Neural progenitor cell (in vitro differentiated cells): ENCODE results near the gene IRX4.

Experiments
- CTCF ChIP-seq: fragments of 200-600 bp; sonication (generic); IDR thresholded peaks from 2 replicates; pipeline ENCODE4 v1.5.1; 2017; ENCODE audit warnings: antibody characterized with exemption, mild to moderate bottlenecking
- EZH2 ChIP-seq: fragments of 200-600 bp; sonication (generic); IDR thresholded peaks from 2 replicates; pipeline ENCODE4 v1.6.1; 2017; ENCODE audit warnings: antibody characterized with exemption, mild to moderate bottlenecking, moderate library complexity

- no peak for TF ChIP-seq CTCF
- no peak for TF ChIP-seq EZH2
Measured at GRCh38 chr5:1865486-1865885, 17.2 kb downstream of the IRX4 start.
